GM18519 (cell line): ENCODE results near the gene OR6S1.
"Not testable (repeated sequence)": the region's sequence is repeated elsewhere in the genome, so short reads cannot be mapped to it uniquely, and the experiment has no call there.

Experiments
- ATAC-seq: cut with Tn5 transposase; IDR thresholded peaks from one replicate; pipeline ENCODE4 v1.9.1; 2021; ENCODE audit warnings: mild to moderate bottlenecking, moderate library complexity; ENCODE audit not compliant: unreplicated experiment, low FRiP score

The OR6S1 gene

DNA sequence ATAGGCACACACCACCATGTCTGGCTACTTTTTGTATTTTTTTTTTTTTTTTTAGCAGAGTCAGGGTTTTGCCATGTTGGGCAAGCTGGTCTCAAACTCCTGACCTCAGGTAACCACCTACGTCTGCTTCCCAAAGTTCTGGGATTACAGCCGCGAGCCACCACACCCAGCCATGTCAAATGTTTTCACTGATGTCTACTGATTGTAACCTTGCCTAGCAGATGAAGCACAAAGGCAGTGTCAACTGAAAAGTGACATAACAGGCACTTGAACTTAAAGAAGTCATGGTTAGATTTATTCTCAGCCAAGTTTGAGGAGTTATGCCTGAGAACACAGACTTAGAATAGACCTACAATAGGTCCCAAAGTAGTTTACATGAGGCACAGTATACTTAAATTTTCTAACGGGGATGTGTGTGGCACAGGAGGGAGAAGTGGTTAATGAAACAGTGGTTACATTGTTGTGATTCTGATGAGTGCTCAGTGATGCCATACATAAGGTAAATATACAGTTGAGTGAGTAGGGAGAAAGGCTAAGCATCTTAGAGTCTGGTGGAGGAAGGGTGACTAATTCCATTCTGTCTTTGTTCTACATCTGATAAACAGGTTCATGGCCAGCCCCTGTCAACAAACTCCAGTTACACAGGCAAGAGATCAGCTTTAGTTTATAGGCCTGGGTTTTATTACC lies 30.2 kb upstream of the OR6S1 start:
- ATAC-seq, result no peak

- no peak for ATAC-seq
These were observed 27.5 kb upstream of the OR6S1 start for GRCh38 chr14:20668969-20669368.

- peak; percentile 57 for ATAC-seq
These were observed 26.5 kb upstream of the OR6S1 start for GRCh38 chr14:20667957-20668356.

DNA sequence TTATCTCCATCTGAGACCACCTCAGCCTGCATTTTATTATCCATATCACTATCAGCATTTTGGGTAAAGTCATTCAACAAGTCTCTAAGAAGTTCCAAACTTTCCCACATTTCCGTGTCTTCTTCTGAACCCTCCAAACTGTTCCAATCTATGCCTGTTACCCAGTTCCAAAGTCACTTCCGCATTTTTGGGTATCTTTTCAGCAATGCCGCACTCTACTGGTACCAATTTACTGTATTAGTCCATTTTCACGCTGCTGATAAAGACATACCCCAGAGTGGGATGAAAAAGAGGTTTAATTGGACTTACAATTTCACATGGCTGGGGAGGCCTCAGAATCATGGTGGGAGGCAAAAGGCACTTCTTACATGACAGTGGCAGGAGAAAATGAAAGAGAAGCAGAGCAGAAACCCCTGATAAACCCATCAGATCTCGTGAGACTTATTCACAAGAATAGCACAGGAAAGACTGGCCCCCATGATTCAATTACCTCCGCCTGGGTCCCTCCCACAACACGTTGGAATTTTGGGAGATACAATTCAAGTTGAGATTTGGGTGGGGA lies 25.0 kb upstream of the OR6S1 start:
- ATAC-seq, result not testable (repeated sequence)

DNA sequence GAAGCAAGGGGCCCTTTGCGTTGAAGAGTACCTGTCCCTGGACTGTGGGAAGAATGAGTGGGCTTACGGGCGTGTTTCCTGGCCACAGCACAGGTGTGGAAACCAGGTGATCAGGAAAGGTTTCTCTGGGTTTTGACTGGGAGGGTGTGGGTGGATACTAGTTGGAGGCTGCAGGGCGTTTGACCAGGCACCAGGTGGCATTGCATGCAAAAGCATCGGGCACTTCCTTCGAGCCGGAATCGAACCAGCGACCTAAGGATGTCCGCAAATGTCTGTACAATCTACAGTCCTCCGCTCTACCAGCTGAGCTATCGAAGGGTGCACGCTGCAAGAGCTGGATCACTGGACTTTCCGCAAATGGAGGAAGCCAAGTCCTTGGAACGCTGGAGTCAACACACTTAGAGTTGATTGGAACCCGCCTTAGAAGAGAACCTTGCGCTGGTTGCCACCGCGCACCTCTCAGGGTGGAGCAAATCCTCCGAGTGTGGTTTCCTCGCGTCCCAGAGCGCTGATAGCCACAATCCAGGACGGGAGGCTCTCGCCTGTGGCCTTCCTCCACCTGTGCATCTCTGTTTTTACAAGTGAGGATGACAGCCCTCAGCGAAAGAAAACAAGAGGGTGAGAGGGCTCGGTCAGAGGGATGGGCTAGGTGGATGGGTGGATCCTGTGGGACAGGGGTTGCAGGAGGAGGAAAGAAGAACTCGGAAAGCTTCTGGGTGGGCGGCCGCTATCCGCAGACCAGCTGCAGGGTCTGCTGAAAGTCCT lies 21.7 kb upstream of the OR6S1 start:
- peak; percentile 37 for ATAC-seq

DNA sequence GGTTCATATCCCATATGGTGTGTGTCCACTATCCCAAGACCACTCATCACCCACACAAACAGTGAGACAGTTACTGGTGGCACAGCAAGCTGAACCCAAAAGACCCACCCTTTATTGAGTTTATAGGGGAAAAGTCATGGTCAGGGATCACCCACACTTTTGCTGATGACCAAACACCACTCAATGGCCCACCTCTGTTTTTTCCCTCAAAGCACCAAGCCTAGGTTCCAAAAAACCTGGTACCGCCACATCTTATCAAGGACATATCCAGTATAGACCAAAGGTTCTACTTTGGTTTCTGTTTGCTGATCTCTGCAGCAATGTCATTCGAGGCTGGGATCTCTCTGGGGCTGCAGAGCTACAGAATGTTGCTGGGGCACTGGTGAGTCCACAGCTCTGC lies 19.7 kb upstream of the OR6S1 start:
- no peak for ATAC-seq

DNA sequence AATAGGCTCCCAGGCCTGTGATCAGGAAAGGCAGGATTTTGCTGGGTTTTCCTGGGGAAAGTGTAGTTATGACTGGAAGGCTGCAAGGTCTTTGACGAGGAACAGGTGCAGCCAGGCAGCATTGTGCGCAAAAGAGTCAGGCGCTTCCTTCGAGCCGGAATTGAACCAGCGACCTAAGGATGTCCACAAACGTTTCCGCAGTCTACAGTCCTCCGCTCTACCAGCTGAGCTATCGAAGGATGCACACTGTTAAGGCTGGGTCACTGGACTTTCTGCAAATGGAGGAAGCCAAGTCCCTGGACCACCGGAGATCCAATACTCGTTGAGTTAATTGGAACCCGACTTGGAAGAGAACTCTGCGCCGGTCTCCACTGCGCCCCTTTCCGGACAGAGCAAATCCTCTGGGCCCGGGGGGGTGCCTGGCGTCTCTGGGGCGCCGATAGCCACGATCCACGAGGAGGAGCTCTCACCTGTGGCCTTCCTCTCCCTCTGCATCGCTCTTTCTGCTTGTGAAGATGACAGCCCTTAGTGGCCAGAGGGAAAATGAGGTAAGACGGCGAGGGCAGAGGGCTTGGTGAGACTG lies 18.4 kb upstream of the OR6S1 start:
- ATAC-seq, result no peak

GRCh38 chr14:20659336-20659735 lies 17.8 kb upstream of the OR6S1 start:
- no peak for ATAC-seq

DNA sequence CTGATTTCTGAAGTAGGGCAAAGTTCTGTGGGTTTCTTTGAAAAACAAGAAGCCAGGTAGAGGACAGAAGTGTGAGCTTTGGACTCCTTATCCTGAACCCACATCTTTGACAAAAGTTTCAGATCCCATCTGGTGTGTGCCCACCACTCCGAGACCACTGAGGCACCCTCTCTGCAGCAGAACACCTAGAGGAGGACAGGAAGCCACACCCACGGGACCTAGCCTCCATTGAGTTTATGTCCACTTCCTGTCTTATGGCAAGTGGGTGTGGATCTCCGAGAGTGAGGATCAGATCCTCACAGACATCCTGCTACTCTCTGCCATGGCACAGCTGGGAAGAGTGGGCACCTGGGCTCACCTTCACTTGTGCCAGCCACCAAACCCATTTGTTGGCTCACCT lies 16.8 kb upstream of the OR6S1 start:
- no peak for ATAC-seq

- no peak for ATAC-seq
These were observed 16.0 kb upstream of the OR6S1 start for GRCh38 chr14:20657216-20658211.

DNA sequence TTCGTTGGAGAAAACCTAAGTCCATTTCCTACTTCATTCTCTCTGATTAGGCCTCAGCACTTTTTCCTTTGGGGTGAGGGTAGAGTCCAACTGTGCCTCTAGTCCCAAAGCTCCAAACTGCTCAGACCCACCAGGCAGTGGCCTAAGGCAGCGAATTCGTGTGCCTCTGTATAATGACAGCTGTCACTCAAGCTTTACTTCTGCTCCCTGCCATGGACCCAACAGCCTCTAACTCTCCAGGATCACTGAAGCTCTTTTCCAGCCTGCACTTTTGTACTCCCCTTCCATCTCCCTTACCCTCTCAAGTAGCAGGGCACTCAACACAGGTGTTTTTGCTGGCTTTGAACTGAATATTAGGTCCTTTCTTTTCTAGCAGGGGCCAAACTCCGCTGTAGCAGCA lies 14.8 kb upstream of the OR6S1 start:
- ATAC-seq, result no peak

DNA sequence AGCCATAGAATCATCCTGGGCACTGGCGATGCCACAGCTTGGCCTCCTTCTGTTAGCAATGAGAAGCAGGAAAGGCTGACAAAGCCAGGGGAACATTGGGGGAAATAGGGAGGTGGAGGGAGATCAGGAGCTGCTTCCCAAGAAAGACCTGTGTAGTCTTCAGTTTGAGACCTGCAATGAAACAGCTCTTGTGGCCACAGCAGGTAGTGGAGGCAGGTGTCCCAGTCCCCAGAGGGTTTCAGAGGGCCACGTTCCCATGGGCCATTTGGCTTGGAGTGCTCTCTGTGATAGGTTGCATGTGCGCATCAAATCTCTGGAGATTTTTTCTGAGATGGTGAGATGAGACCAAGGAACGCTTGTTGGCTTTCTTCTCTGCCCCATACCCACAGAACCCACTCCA lies 14.4 kb upstream of the OR6S1 start:
- no peak for ATAC-seq

DNA sequence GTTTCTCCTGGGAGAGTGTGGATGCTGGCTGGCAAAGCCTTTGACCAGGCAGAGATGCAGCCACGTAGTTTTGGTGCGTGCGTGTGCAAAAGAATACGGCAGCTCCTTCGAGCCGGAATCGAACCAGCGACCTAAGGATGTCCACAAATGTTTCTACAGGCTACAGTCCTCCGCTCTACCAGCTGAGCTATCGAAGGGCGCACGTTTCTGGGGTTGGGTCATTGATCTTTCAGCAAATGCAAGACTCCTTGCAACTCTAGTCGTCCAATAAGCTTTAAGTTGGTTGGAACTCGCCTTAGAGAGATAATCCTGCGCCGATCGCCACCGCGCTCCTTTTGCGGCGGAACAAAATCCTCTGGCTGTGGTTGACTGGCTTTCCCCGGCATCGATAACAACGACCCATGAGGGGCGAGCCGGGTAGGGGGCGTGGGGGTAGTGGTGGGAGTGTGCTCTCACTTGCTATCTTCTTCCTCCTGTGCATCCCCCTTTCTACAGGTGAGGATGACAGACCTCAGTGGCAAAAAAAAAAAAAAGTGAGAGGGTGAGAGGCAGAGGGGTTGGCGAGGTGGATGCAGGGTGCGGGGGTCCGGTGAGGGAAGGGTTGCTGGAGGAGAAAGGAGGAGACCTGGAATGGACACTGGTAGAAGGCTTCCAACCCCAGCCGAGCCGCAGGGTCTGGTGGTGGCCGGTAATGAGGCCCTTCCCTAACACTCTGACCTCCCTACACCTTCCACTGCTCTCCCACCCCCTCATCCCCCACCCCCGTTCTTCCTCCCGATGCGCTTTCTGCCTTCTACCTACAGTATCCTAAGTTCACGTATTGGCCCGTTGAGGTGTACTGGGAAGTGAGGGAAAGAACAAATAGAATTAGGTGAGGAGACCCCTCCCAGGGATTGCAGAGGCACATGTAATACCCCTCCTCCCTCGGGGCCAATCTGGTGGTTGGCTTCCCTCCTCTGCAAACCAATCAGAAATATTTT lies 11.8 kb upstream of the OR6S1 start:
- ATAC-seq, result no peak

- no peak for ATAC-seq
These were observed 4.0 kb upstream of the OR6S1 start for GRCh38 chr14:20645481-20645880.

DNA sequence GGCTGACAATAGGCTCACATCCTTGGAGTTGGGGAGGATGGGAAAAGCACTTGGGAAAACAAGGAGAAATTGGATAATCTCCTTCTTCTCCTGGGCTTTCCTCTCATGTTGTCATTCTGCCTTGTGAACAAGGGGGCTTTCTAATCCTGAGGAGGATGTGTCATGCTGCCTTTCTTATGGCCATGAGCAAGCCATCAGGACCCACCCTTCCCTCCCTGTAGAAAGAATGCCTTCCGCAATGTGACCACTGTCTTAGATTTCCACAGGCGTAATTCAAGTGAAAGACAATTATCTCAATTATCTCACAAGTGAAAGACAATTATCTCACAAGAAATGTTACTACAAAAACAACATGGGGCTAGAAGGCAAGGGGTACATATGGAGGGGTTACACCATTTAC lies 3.0 kb upstream of the OR6S1 start:
- no peak for ATAC-seq

DNA sequence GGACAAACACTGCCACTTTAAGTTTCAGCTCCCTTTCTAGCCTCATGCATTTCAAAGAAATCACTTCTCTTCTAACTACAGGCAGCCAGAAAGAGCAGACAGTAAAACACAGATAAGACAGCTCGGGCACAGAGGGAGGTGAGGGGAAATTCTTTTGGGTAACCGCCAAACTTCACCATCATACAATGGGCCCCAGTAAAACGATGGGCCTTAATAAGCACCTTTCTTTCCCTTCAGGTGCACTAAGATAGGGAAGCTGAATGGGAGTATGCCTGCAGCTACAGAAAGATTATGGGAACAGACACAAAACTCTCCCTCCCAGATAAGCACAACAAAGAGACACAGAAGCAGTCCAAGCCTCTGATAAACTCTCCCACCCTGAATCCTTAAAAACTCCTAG lies 1.3 kb upstream of the OR6S1 start:
- not testable (repeated sequence) for ATAC-seq

DNA sequence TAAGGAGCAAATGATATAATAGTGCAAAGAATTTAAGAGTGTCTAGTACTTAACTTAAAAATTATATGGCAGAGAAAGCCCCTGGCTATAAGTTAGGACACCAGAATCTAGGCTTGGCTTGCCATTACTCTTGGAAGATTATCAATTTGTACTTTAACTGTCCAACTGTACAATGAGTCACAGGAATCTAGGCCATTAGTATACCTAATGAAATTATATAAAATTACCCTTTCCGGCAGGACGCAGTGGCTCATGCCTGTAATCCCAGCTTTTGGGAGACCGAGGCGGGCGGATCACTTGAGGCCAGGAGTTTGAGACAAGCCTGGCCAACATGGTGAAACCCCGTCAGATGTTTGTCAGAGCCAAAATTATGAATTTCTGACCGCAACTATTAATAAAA lies 691 bp upstream of the OR6S1 start:
- ATAC-seq, result no peak

- peak; percentile 51 for ATAC-seq
These were observed 8.4 kb downstream of the OR6S1 start for GRCh38 chr14:20632831-20633691.
